Limb (tissue), 2 donors: ENCODE measurements around the gene MEIOB.
"Not testable (repeated sequence)": the region's sequence is repeated elsewhere in the genome, so short reads cannot be mapped to it uniquely, and the experiment has no call there.

Experiments used
- DNase-seq, 2 donors: peaks; one replicate each; pipeline ENCODE4 v3.0.0-alpha.2; 2016; ENCODE audit errors: extremely low spot score in 2 of 2

MEIOB gene

GRCh38 chr16:1815461-1815860 is 56.5 kb downstream of the MEIOB start:
- DNase-seq, result no peak

- DNase-seq, result peak in 1 of 2 donors; percentile 37
These were observed 59.2 kb downstream of the MEIOB start for GRCh38 chr16:1812732-1813163.

- no peak for DNase-seq
These were observed 61.4 kb downstream of the MEIOB start for GRCh38 chr16:1810536-1810935.

GRCh38 chr16:1810106-1810505 is 61.9 kb downstream of the MEIOB start:
- no peak for DNase-seq

DNA sequence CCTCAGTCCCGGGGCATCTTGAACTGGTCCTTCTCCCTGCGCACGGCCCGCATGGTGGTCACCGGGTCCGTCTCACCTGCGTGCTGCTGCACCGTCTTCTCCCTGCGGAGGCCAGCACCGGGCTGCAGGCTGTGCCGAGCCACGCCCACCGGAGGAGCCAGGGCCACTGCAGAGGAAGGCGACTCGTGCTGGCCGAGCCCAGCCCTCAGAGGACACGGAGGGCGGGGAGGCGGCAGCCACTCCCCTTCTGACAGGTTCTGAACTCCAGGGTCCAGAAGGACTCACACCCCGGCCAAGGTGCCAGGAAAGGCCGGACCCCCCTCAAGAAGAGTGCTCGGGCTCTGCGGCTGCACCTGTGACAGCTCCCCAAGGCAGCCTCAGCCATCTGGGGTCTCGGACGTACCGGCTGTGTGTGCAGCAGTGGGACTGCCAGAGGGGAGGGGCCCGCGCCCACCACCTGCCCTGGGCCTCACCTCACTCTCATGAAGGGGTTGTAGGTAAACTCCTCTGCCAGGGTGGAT is 62.6 kb downstream of the MEIOB start:
- peak in 1 of 2 donors; percentile 17 for DNase-seq

GRCh38 chr16:1808691-1809090 is 63.3 kb downstream of the MEIOB start:
- no peak for DNase-seq

- no peak for DNase-seq
These were observed 64.3 kb downstream of the MEIOB start for GRCh38 chr16:1807626-1808025.

DNA sequence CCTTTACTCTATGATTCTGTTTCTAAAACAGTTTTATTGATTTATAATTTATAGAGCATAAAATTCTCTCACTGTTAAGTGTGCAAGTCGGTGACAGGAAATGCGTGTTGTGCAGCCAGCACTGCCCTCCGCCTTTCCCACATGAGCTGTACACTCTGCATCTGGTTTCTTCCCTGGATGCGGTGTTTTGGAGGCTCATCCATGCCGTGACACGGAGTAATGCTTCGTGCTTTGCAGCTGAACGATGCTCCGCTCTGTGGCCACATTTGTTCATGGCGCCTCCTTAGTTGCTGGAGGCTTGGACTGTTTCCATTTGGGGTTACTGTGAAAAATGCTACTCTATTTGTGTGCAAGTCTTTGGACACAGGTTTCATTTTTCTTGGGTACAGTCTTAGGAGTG is 71.3 kb downstream of the MEIOB start:
- DNase-seq, result no peak

- not testable (repeated sequence) for DNase-seq
These were observed 72.7 kb downstream of the MEIOB start for GRCh38 chr16:1799263-1799662.

DNA sequence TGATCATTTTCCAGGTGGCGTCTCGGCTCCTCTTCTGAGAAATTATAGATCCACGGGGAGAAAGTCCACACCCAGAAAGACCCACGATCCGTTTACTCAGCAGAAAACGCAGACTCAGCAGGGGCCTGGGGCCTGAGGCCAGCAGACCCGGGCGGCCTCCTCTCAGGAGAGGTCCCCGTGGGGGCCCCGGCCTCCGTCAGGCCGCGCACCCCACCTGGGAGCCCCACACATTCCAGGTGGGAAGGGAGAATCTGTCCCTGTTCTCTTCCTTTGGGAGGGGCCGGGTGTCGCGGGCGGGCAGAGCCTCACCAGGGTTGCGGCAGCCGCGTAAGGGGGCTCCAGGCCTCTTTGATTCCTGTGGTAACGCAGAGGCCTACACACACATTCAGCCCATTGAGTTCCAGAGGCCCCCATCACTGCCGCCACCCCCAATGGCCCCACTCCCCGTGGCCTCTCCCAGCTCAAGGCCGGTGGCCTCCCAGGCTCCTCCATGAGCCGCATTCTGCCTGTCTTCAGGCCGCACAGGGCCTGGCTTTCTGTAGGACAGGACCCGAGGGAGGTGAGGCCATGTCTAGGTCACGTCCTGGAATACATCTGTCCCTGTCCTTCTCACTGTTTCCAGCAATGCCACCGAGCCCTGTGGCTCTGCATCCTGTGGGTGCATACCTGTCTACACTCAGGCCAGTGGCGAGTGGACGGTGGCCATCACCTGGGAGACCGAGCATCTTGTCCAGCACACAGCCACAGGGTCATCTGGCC is 76.9 kb downstream of the MEIOB start:
- DNase-seq, result no peak

GRCh38 chr16:1794221-1794871 is 77.6 kb downstream of the MEIOB start:
- peak in 1 of 2 donors; percentile 28 for DNase-seq

DNA sequence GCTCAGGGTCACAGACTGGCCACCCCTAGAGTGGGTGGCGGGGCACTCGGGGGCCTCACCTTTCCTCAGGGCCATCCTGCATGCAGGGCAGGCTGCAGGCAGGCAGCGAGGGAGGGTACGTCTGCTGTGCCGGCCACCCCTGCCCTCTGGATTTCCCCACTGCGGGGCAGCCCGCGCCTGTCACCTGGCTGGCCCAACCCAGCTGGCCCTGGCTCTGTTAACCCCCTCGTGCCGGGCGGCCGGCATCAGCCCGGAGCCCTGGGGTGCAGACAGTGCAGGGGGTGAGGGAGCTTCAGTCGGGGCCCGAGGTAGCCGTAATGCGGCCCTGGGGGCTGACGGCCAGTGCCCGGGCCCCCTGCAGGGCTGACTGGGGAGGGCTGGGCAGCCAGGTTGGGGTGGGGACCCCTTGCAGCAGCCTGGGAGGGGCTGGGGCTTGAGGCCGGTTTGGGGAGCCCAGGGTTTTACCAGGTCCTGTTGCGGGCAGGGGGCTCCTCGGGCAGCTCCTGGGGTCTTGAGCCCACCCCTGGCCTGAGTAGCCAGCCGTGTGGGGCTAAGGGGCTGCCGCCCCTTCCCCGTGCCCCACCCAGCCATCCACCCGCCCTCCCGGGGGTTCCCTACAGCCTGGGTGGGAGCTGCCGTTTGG is 78.3 kb downstream of the MEIOB start, which contains the start of gene IGFALS:
Gene IGFALS (minus strand): TSS at position 128 of the 643 bp plus-strand sequence. CDS start 53 bp downstream, at position 75.
- no peak for DNase-seq

DNA sequence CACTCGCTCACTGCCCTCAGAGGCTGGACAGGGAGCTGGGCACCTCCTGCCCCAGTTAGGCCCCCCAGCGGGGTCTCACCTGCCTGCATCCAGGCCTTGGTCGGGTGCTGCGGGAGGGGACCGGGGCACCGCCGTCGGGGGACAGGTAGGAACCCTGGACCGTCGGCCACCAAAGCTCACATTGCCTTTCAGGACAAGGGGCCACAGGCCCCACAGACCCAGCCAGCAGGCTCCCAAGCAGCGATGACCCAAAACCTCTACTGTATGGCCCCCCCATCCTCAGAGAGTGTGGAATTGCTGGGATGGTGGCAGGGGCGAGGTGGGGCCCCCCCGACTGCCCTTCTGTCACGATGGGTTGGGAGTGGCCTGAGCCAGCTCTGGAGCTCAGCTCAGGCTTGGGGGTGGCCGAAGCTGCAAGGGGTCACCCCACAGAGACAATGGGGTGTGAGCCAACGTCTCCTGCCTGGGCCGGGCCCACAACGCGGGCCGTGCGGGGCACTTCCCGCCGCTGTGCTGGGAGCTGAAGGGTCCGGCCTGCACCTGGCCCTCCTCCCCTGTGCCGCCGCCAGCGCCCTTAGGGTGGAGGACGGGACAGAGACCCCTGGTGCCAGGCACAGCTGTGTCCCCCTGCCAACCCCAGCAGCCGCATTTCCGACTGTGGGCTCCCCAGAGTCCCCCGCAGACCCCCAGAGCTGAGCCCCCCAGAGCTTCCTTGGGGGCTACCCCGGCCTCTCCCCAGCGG is 79.0 kb downstream of the MEIOB start:
- no peak for DNase-seq

GRCh38 chr16:1791943-1792812 is 79.8 kb downstream of the MEIOB start:
- DNase-seq, result no peak

- no peak for DNase-seq
These were observed 80.6 kb downstream of the MEIOB start for GRCh38 chr16:1791256-1791942.

GRCh38 chr16:1790611-1791255 is 81.2 kb downstream of the MEIOB start:
- DNase-seq, result no peak

- DNase-seq, result no peak
These were observed 81.7 kb downstream of the MEIOB start for GRCh38 chr16:1790261-1790610.

GRCh38 chr16:1789643-1790045 is 82.3 kb downstream of the MEIOB start:
- peak in 1 of 2 donors; percentile 28 for DNase-seq

GRCh38 chr16:1788708-1789100 is 83.3 kb downstream of the MEIOB start:
- no peak for DNase-seq
